Thyroid gland (tissue), 4 donors: ENCODE results near the gene TMC3. TPM values are rescaled to one million over a fixed set of nuclear protein-coding genes. Genes with fewer than 3 reads are reported as not detected.

Experiments used
- DNase-seq, 2 donors: peaks; one replicate each; pipeline ENCODE4 v3.0.0-alpha.2; 2019
- H3K27ac ChIP-seq, 3 donors: fragments of 200-600 bp; sonication (generic); 1 replicate in 2 of 3; 2 replicates in 1 of 3; pipeline ENCODE4 v1.5.1; 2016 to 2019; ENCODE audit warnings: mild to moderate bottlenecking in 1 of 3, moderate library complexity in 1 of 3
- H3K27me3 ChIP-seq: fragments of 200-600 bp; sonication (generic); one replicate; pipeline ENCODE4 v1.5.1; 2019
- H3K36me3 ChIP-seq, 2 donors: fragments of 200-600 bp; sonication (generic); one replicate each; pipeline ENCODE4 v1.5.1; 2016 to 2019
- H3K4me1 ChIP-seq, 2 donors: fragments of 200-600 bp; sonication (generic); one replicate each; pipeline ENCODE4 v1.5.1; 2017 to 2019
- H3K4me3 ChIP-seq, 3 donors: fragments of 200-600 bp; sonication (generic); replicated peaks in 1 of 3; 1 replicate in 2 of 3; 2 replicates in 1 of 3; pipeline ENCODE4 v1.5.1; 2016; ENCODE audit warnings: mild to moderate bottlenecking in 1 of 3
- H3K9me3 ChIP-seq: fragments of 200-600 bp; sonication (generic); one replicate; pipeline ENCODE4 v1.5.1; 2017
- POLR2A ChIP-seq, 2 donors: fragments of 450-650 bp; IDR thresholded peaks; one replicate each; pipeline ENCODE4 v1.6.1; 2017; ENCODE audit warnings: antibody characterized with exemption in 2 of 2, mild to moderate bottlenecking in 2 of 2, moderate library complexity in 1 of 2
- WGBS, 2 donors: methylation state at CpG; one replicate each; pipeline ENCODE4 v1.1.5; 2017; 5-methylcytosine and 5-hydroxymethylcytosine counted together
- intact Hi-C: fragments of 100-400 bp; cut with DNase I; formaldehyde crosslinking; loops from one replicate; pipeline ENCODE4 v1.15.1; 2023
- total RNA-seq, 4 donors: library from RNA; depleted of rRNA; stranded (reverse); fragments of >200 nt; gene quantifications; one replicate each; pipeline ENCODE4 v1.2.3, GENCODE V29; 2016
- TF ChIP-seq, protein P1 (sequence below), 6 experiments: fragments of 200-600 bp in 3 of 6; fragments of 450-650 bp in 3 of 6; sonication (generic) in 3 of 6; IDR thresholded peaks; one replicate each; pipeline ENCODE4 v1.5.1; 2016 to 2019; ENCODE audit warnings: antibody characterized with exemption in 6 of 6, mild to moderate bottlenecking in 2 of 6, inconsistent platforms in 1 of 6, moderate library complexity in 1 of 6

The TMC3 gene
- total RNA-seq, 4 donors from 2014 or later = 0.33 to 0.40 (median 0.34) TPM; not detected in 1

DNA sequence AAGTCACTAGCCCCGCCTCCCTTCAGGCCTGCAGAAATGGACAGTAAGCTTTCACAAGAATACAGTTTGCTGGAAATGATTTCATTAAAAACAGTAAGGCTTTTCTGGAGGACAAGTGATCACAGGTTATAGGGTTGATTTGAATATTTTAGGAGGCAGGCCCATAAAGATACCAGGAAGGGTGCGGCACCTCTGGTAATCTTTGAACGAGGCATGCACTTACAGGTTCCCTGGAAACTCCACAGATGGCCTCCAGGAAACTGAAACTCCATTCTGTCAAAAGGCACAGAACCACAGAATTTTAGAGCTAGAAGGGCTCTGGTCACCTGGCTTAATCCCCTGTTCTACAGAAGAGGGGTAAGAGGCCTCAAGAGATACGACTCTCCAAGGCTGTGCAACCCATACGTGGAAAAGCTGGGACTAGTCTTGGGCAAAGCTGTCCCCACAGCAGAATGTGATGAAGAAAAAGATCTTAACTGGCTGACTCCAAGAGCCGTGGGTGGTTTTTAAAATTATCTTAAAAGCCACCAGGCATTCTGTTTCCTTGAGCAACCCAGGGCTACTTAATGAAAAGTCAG lies 51.2 kb downstream of the TMC3 start:
- no peaks in the 10 kb centered on the region for H3K27me3 ChIP-seq
- intact Hi-C loops = no loop called here

DNA sequence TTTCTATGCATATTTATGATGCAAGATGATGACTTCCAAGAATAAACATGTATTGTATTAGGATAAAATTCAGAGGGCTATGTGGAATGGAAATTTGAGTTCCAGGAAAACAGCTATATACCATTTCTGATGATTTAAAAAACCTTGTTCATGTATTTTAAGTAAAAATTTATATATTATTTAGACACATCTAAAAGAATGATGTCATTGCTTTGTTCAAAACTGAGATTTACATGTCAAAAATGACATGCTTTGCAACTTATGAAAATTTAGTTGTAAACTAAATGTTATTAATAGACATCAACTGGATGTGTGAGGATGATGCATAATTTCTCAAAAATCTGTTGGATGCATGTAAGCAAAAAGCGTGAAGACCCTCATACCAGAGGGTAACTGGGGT lies 52.3 kb downstream of the TMC3 start:
- Histone ChIP-seq H3K4me1 (peaks cover 11 to 16% of the 10 kb centered on the region in 2 donors), H3K9me3 (no peaks in the 10 kb centered on the region), H3K27me3 (no peaks in the 10 kb centered on the region), H3K36me3 (peaks cover 8 to 19% of the 10 kb centered on the region in 2 donors), H3K4me3 (no peak overlapping the region), H3K27ac (no peak overlapping the region)
- TF ChIP-seq, protein P1, sequence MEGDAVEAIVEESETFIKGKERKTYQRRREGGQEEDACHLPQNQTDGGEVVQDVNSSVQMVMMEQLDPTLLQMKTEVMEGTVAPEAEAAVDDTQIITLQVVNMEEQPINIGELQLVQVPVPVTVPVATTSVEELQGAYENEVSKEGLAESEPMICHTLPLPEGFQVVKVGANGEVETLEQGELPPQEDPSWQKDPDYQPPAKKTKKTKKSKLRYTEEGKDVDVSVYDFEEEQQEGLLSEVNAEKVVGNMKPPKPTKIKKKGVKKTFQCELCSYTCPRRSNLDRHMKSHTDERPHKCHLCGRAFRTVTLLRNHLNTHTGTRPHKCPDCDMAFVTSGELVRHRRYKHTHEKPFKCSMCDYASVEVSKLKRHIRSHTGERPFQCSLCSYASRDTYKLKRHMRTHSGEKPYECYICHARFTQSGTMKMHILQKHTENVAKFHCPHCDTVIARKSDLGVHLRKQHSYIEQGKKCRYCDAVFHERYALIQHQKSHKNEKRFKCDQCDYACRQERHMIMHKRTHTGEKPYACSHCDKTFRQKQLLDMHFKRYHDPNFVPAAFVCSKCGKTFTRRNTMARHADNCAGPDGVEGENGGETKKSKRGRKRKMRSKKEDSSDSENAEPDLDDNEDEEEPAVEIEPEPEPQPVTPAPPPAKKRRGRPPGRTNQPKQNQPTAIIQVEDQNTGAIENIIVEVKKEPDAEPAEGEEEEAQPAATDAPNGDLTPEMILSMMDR (IDR thresholded peaks at IDR 0.05) = no peak
- TF ChIP-seq POLR2A (IDR thresholded peaks at IDR 0.05) = no peak
- intact Hi-C loops = no loop called here
- WGBS, 2 donors = 93 to 97% methylated on average over 1 of the region's 1 CpG
- DNase-seq = no peak

More for the DNA sequence above, 51.2 kb downstream of the TMC3 start:
- Histone ChIP-seq H3K4me3 (no peak overlapping the region), H3K9me3 (no peaks in the 10 kb centered on the region), H3K27ac (no peak overlapping the region), H3K36me3 (peaks cover 6 to 13% of the 10 kb centered on the region in 2 donors), H3K4me1 (peaks cover 11 to 16% of the 10 kb centered on the region in 2 donors)
- TF ChIP-seq, protein P1 (IDR thresholded peaks at IDR 0.05) = no peak
- no peak for TF ChIP-seq POLR2A (IDR thresholded peaks at IDR 0.05)
- DNase-seq = no peak
- 87 to 89% methylated on average over 6 of the region's 6 CpGs for WGBS, 2 donors

DNA sequence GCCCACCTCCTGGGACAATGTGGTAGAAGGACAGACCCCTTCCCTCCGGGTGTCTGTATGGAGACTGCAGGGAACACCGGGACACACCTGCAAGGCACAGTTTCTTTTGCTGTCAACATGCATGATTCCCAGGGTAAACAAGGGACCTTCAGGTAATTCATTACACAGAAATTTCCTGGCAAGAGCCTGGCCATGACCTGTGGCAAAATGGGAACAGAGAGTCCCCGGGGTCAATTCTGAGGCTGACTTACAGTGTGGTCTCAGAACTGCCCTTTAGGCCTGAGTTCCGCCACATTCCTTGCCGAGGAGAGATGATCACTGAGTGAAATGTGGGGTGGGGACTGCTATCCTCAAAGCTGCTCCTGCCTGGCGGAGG lies 56.4 kb downstream of the TMC3 start:
- no peak overlapping the region for H3K4me3 ChIP-seq
- TF ChIP-seq, protein P1 (IDR thresholded peaks at IDR 0.05) = no peak
- no peak for TF ChIP-seq POLR2A (IDR thresholded peaks at IDR 0.05)
- no peak for DNase-seq
- H3K4me1 ChIP-seq = peaks cover 0 to 10% of the 10 kb centered on the region in 2 donors
- H3K9me3 ChIP-seq = no peaks in the 10 kb centered on the region
- intact Hi-C loops = no loop called here
- H3K36me3 ChIP-seq = peaks cover 8 to 19% of the 10 kb centered on the region in 2 donors
- H3K27ac ChIP-seq = no peak overlapping the region
- 91 to 97% methylated on average over 4 to 6 of the region's 6 CpGs for WGBS, 2 donors
- no peaks in the 10 kb centered on the region for H3K27me3 ChIP-seq

DNA sequence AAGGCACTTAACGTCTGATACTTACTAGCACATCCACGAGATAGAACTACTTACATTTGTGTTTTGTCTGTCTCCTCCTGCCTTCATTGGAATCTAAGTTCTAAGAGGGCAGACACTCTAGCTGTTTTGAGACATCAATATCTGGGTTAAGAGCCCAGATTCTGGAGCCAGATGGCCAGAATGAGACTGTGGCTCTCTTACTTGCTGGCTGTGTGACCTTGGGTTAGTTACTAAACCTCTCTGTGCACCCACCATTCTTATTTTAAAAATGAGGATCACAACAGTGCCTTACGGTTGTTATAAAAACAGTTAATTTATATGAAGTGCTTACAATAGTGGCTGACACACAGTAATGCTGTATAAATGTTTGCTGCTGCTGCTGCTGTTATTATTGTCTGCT lies 57.7 kb downstream of the TMC3 start:
- WGBS, 2 donors = 89 to 90% methylated on average over 3 of the region's 3 CpGs
- H3K4me1 ChIP-seq = peaks cover 0 to 12% of the 10 kb centered on the region in 2 donors
- H3K27me3 ChIP-seq = no peaks in the 10 kb centered on the region
- intact Hi-C loops = no loop called here
- H3K4me3 ChIP-seq = no peak overlapping the region
- no peak overlapping the region for H3K27ac ChIP-seq
- TF ChIP-seq POLR2A (IDR thresholded peaks at IDR 0.05) = no peak
- TF ChIP-seq, protein P1 (IDR thresholded peaks at IDR 0.05) = no peak
- H3K36me3 ChIP-seq = peaks cover 8 to 23% of the 10 kb centered on the region in 2 donors
- H3K9me3 ChIP-seq = no peaks in the 10 kb centered on the region
- DNase-seq = no peak

DNA sequence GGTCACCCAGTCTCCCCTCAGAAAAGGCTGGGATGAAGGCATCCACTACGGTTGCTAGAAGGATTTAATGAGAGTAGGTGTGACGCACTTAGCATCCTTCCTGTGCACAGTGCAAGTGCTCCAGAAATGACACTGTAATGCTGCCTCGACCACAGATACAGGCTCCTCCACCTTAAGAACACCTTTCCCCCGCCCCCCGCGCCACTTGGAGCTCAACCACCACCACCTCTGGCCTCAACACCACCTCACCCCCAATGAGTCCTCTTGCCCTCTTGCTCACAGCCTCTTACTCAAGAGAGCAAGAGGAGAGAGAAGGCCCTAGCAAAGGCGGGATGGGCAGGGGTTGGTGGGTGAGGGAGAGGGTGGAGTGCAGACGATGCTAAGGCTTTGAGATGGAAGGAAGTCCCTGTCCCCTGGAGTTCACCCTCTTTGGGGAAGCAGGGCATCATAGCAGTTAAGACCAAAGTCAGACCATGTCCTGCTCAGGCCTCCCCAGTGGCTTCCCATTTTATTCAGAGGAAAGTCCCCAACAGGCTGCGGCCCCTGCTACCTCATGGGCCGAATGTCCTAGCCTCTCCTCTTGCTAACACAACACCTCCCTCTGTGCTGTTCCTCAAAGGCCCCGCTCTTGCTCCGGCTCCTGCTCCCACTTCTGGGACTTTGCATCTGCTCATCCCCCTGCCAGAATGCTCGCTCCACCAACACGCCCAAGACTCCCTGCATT lies 58.4 kb downstream of the TMC3 start:
- Histone ChIP-seq H3K36me3 (peaks cover 8 to 21% of the 10 kb centered on the region in 2 donors), H3K4me1 (peaks cover 0 to 15% of the 10 kb centered on the region in 2 donors), H3K27ac (no peak overlapping the region), H3K4me3 (no peak overlapping the region), H3K9me3 (no peaks in the 10 kb centered on the region), H3K27me3 (no peaks in the 10 kb centered on the region)
- DNase-seq = no peak
- WGBS, 2 donors = 92 to 93% methylated on average over 14 of the region's 14 CpGs
- intact Hi-C loops = no loop called here
- TF ChIP-seq, protein P1 (IDR thresholded peaks at IDR 0.05) = no peak
- TF ChIP-seq POLR2A (IDR thresholded peaks at IDR 0.05) = no peak
